GM23338 (cell line): Measurements from ENCODE around the gene RALY.

Experiments used
- CREB1 ChIP-seq: fragments of 250-450 bp; sonication (Bioruptor Pico); IDR thresholded peaks from 2 replicates; pipeline ENCODE4 v1.5.0; 2020; ENCODE audit warnings: low read depth, mild to moderate bottlenecking, moderate library complexity
- EZH2 ChIP-seq: fragments of 200-600 bp; sonication (generic); IDR thresholded peaks from one replicate; pipeline ENCODE4 v1.8.0; 2017; ENCODE audit warnings: antibody characterized with exemption, mild to moderate bottlenecking, low read depth; ENCODE audit not compliant: unreplicated experiment
- EZH2phosphoT487 ChIP-seq: fragments of 200-600 bp; sonication (generic); IDR thresholded peaks from one replicate; pipeline ENCODE4 v1.8.1; 2018; ENCODE audit warnings: antibody characterized with exemption; ENCODE audit not compliant: unreplicated experiment
- NANOG ChIP-seq: IDR thresholded peaks from 2 replicates; pipeline ENCODE4 v1.6.1; 2016; ENCODE audit warnings: antibody characterized with exemption, borderline replicate concordance
- POLR2AphosphoS5 ChIP-seq: IDR thresholded peaks from 2 replicates; pipeline ENCODE4 v1.6.1; 2016; ENCODE audit warnings: antibody characterized with exemption, low read depth
- ZNF114 ChIP-seq: fragments of 250-450 bp; sonication (Bioruptor Pico); IDR thresholded peaks from 2 replicates; pipeline ENCODE4 v1.5.0; 2020; ENCODE audit warnings: mild to moderate bottlenecking, moderate library complexity
- TF ChIP-seq, protein P1 (sequence below), 2 experiments: fragments of 200-600 bp in 1 of 2; sonication (generic) in 1 of 2; conservative IDR thresholded peaks; 2 replicates each; pipeline versions ENCODE4 v1.5.1 to v1.6.1; 2016 to 2017; ENCODE audit warnings: antibody characterized with exemption in 2 of 2, low read depth in 2 of 2, mild to moderate bottlenecking in 2 of 2, moderate library complexity in 1 of 2
- TF ChIP-seq, protein P2 (sequence below): IDR thresholded peaks from 2 replicates; pipeline ENCODE4 v1.6.1; 2016; ENCODE audit warnings: antibody characterized with exemption
- TF ChIP-seq, protein P3 (sequence below): IDR thresholded peaks from one replicate; pipeline ENCODE4 v1.6.1; 2018; ENCODE audit warnings: antibody characterized with exemption; ENCODE audit not compliant: unreplicated experiment

DNA sequence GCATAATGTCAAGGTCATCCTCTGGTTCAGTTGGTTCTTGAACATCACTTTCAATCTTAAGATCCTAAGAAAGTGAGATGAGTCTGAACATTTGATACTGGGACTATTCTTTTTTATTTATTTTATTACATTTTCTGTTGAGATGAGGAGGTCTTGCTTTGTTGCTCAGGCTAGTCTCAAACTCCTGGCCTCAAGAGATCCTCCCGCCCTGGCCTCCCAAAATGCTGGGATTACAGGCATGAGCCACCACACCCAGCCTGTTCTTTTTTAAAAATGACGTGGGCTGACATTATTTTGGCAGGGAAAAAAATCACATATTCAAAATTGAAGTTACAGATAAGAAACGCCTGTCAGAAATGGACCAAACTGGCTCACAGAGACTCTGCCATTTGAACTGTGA, 104.9 kb downstream of the RALY start:
- TF ChIP-seq POLR2AphosphoS5 (no peak), EZH2 (no peak), NANOG (no peak), EZH2phosphoT487 (no peak), CREB1 (CRISPR knock-in tag) (no peak), ZNF114 (no peak)
- TF ChIP-seq, protein P1, sequence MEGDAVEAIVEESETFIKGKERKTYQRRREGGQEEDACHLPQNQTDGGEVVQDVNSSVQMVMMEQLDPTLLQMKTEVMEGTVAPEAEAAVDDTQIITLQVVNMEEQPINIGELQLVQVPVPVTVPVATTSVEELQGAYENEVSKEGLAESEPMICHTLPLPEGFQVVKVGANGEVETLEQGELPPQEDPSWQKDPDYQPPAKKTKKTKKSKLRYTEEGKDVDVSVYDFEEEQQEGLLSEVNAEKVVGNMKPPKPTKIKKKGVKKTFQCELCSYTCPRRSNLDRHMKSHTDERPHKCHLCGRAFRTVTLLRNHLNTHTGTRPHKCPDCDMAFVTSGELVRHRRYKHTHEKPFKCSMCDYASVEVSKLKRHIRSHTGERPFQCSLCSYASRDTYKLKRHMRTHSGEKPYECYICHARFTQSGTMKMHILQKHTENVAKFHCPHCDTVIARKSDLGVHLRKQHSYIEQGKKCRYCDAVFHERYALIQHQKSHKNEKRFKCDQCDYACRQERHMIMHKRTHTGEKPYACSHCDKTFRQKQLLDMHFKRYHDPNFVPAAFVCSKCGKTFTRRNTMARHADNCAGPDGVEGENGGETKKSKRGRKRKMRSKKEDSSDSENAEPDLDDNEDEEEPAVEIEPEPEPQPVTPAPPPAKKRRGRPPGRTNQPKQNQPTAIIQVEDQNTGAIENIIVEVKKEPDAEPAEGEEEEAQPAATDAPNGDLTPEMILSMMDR (conservative IDR thresholded peaks at IDR 0.05; ENCODE audit: low read depth in 2 of 2), result no peak
- TF ChIP-seq, protein P2, sequence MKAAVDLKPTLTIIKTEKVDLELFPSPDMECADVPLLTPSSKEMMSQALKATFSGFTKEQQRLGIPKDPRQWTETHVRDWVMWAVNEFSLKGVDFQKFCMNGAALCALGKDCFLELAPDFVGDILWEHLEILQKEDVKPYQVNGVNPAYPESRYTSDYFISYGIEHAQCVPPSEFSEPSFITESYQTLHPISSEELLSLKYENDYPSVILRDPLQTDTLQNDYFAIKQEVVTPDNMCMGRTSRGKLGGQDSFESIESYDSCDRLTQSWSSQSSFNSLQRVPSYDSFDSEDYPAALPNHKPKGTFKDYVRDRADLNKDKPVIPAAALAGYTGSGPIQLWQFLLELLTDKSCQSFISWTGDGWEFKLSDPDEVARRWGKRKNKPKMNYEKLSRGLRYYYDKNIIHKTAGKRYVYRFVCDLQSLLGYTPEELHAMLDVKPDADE, result no peak
- TF ChIP-seq, protein P3, sequence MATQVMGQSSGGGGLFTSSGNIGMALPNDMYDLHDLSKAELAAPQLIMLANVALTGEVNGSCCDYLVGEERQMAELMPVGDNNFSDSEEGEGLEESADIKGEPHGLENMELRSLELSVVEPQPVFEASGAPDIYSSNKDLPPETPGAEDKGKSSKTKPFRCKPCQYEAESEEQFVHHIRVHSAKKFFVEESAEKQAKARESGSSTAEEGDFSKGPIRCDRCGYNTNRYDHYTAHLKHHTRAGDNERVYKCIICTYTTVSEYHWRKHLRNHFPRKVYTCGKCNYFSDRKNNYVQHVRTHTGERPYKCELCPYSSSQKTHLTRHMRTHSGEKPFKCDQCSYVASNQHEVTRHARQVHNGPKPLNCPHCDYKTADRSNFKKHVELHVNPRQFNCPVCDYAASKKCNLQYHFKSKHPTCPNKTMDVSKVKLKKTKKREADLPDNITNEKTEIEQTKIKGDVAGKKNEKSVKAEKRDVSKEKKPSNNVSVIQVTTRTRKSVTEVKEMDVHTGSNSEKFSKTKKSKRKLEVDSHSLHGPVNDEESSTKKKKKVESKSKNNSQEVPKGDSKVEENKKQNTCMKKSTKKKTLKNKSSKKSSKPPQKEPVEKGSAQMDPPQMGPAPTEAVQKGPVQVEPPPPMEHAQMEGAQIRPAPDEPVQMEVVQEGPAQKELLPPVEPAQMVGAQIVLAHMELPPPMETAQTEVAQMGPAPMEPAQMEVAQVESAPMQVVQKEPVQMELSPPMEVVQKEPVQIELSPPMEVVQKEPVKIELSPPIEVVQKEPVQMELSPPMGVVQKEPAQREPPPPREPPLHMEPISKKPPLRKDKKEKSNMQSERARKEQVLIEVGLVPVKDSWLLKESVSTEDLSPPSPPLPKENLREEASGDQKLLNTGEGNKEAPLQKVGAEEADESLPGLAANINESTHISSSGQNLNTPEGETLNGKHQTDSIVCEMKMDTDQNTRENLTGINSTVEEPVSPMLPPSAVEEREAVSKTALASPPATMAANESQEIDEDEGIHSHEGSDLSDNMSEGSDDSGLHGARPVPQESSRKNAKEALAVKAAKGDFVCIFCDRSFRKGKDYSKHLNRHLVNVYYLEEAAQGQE, result no peak
